NCI-H2196 treated with DMSO at 0.1 percent for 48 hours (cell line): Measurements from ENCODE around the gene PLEKHG5.

ENCODE experiments used
- DNase-seq: peaks from one replicate; lab custom pipeline; 2025; ENCODE audit not compliant: unreplicated experiment; lab: John Stamatoyannopoulos, UW

The PLEKHG5 gene

DNA sequence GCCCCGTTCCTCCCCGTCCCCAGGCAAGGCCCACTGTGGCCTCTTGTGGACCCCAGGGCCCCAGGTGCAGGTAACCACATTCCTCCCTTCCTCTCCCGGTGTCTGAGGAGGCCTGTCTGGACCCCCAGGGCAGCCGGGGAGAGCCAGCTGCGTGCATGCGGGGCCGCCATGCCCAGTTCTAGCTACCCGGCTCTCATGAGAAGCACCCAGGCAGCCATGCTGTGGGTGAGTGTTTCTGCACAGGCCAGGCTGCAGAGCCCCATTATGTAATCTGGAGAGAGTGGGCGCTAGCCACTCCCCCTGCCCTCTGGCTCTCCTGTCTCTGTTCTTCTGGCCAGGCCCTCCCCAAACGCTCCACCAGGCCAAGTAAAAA, 18.4 kb upstream of the PLEKHG5 start:
- DNase-seq, result no peak

DNA sequence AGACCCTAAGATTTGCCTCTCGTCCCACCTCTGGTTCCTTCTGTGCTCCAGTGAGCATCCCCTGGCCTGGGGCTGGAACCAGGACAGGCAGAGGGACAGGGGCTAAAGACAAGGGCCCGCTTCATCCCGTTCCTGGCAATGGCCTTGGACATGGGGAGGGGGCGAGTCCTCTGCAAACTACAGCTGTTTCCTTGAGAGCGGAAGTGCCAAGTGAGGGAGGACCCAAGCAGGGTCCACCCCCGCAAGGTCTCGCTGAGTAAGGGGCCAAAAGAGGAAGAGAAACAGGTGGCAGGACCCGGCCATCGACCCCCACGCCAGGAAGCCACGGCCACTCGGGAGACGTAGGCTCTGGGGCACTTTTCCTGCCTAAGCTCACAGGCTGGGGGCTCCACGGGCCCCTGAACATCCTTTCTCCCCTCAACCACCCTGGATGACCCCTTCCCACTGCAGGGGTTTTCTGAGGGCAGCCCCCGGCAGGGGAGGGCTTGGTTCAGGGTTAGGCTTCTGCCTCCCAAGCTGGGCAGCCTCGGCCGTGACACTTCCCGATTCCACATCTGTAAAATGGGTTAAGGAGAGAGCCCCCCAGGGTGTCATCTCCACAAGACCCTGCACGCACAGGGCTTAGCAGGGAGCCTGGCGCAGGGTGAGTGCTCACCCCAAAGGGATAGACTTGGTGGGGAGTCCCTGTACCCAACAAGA, 17.9 kb upstream of the PLEKHG5 start:
- no peak for DNase-seq

DNA sequence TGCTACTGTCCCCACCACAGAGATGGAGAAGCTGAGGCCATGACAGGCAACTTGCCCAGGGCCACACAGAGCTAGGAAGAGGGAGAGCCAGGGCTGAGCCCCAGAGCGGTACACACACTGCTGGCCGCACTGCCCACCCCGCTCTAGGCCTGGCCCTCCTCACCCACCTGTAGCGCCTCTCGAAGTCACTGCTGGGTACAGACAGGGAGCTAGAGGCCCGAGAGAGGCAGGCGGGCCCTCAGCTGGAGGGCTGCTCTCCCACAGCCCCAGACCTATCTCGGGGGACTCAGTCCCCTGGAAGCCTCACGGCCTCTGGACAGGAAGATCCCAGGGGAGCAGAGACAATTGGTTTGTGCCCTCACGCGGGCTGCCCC, 17.3 kb upstream of the PLEKHG5 start:
- DNase-seq, result no peak

DNA sequence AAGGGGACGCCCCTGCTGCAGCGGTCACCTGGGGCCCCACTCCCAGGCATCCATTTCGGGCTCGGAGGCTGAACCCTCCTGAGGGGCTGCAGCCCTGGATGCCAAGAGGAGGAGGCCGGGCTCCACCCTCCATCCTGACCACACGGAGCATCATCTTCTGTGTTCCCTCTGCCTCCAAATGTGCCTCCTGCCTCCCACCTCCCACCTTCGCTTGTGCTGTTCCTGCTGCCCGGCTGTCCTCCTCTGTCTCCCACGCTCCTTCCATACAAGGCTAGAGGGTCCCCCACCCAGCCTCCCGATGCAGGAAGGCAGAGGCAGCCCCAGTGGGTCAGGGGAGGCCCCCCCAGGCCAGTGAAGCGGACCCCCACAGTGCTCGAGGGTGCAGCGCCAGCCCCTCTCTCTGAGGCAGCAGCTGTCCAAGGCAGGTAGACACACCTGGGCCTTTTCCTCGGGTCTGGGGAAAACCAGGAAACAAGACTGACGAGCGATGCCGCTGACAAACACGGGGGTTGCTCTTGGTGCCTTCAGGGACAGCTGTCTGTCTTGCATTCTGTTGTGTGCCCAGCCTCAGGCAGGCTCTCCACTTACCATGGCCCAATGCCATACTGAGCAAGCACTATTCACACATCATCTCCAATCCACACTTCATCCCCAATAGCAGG, 16.8 kb upstream of the PLEKHG5 start:
- no peak for DNase-seq

DNA sequence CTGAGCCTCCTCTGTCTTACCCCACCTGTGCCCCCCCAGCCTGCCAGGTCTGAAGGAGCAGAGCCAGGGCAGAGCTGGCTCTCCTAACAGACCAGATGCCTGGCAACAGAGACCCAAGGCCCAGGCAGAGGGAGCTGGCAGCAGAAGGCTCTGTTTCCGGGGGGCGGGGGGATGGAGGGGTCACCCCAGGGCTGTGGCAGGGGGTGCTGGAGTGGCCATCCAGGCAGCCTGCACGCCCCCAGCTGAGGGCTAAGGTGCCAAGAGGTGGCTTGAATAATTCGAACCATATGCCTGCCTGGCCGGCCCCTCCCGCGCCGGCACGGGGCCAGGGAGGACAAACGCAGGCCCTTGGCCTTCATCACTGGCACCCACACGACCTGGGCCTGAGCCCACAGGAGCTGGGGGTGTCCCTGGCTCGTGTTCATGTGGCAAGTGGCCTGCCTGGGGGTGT, 16.0 kb upstream of the PLEKHG5 start:
- no peak for DNase-seq

DNA sequence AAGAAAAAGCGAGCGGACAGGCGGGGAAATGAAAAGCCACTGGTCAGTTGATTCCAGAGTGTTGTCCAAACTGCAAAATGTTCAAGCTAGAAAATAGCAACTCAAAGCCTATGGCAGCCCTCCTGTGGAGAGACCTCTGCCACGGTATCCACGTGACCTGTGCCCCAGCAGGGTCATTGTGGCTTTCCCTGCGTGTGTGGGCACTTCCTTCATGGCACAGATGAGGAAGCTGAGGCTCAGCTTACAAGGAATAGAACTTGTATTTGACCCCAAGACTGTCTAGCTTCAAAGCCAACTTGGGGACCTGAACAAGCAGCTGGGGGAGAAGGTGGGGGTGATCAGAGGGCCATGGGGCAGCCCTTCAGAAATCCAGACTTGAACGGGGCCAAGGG, 15.6 kb upstream of the PLEKHG5 start:
- DNase-seq, result no peak

DNA sequence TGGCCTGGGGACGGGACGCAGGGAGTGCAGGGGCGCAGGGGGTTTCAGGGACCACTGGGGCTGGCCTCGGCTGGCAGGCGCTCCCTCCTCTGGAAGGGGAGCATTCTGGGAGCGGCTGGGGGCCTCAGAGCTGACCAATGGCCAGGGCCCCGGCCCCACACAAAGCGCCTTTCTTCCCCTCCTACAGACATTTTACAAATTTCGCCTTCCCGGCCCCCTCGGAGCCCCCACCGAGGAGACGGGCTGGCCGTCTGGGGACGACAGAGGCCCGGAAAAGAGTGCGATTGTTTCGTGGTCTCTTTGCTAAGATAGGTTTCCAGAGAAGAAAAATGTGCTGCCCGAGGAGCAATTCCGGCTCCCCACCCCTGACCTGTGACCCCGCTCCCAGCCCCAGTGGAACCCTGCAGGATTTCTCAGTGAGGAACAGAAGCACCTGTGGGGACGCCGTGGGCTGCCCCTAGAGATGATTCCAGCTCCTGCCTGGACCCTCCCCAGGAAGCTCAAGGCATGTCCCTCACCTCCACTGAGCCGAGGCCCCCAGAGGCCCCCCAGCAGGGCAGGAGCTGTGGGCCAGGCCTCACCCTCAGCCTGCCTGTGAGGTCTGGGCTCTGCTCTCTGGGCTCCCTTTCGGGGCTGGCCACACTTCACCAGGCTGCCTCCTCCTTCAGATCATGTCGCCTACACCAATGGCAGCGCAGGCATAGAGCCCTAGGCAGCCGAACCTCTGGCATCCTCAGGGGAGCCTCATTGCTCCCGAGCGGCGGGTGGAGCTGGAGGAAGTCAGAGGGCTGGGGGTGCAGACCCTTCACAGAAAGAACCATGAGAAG, 15.0 kb upstream of the PLEKHG5 start:
- DNase-seq, result no peak

DNA sequence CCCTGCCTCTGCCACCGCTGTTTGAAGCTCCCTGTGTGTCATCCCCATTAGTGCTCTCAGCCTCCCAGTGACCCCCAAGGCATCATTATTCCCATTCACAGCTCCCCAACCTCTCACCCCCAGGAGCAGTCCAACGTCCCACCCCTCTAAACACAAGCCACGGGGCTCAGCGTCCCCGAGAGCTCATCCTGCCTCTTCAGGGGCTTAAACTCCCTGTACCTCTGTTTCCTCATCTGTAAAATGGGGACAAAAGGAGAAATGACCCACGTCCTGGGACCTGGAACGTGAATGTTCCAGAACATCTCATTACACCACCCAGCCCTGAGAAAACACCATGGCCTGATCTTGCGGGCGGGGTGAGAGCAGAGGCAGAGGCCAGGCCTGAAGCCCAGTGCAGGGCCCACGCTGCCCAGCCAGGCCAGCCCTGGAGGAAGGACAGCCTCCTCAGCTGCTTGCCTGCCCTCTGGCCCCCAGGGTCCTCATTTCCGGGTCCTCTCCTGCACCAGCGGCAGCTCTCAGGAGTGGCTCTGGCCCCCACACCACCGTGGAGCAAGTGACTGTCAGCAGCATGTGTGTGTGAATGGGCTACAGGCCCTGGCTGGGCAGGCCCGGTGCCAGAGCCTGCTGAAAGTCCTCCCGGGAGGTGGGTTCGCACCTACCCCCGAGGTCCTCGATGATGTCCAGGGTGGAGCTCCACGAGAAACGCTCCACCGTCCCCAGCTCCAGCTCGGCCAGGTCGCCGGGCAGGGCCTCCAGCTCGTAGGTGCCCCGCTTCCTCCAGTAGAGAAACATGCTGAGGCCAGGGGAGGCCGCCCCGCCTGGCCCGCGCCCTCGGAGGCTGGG, 14.1 kb upstream of the PLEKHG5 start:
- DNase-seq, result no peak

DNA sequence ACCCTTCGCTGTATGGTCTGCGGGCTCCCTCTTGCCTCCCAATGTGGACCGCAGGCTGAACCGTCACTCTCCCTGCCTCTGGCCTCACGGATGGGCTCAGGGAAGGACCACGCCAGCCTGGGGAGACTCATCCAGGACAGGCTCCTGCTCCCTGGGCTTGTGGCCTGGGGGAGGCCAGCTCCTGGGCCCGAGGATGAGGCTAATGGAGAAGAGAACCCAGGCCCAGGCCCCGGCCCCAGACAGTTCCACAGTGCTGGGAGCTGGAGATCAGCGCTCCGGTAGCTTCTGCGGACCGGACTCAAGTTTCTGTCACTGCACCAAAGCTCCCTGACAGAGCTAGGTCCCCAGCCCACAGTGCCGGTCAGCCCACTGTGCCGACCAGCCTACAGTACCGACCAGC, 13.4 kb upstream of the PLEKHG5 start:
- no peak for DNase-seq

DNA sequence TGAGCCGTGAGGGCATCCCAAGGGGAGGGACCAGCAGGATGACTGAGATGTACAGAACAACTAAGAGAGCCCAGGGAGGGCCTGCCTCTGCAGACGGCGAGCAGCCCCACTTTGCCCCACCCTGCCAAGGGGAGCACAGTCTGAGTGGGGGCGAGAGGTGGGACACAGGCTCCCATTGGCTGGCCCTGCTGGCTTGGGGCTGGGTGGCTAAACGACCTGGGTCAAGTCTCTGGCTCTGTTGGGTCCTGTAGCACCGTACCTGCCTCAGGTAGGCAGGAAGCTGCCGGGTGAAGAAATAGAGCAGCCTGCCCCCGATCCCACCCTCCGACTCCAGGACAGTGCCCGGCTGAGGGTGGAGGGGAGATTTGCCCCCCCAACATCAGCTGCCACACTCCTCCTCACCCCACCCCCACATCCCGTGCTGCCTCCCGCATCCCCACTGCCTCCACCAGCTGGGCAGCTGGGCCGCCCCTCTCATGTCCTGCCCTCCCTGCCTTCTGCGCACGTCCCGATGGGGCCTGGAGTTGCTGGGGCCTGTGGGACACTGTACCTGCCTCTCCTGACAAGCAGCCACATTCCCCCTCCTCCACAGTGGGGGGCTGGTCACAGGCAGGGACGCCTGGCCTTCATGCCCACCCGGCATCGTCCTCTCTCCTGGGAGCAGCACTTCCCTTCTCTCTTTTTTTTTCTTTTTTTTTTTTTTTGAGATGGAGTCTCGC, 12.6 kb upstream of the PLEKHG5 start:
- no peak for DNase-seq

DNA sequence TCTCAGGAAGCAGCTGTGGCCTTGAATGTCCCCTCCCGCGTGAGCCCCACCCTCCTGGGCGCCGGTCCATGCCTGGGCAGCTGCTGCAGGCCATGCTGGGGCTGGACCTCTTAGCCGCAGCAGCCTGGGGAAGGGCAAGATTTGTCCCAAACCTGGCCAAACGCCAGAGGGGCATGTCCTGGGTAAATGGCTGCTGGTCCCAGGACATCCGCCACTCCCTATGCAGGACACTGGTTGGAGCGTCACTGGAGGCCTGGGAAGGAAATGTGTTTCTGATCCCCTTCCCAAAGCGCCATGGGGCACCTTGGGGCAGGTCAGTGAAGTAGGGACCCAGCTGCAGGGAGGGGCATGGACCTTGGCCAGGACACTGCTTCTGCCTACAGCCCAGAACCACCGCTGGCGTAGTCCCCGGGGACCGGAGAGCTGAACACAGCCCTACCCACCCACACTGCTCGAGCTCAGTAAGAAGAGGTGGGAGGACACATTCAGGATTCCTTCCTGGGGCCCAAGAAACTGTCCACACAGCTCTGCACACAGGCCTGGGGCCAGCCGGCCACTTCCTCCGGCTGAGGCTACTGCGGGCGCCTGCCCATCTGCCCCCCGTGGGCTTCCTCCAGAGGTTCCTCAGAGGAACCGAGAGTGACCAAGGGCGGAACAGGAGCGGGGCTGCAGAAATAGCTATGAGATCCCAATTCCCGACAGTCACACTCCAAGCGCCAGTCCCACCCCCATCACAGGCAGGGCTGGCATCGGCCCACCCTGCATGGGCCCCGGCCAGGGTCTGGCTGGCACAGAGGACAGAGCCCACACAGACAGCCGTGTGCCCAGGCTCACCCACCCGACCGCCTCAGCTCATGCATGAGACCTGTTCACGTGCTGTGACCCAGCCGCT, 10.8 kb upstream of the PLEKHG5 start:
- no peak for DNase-seq

DNA sequence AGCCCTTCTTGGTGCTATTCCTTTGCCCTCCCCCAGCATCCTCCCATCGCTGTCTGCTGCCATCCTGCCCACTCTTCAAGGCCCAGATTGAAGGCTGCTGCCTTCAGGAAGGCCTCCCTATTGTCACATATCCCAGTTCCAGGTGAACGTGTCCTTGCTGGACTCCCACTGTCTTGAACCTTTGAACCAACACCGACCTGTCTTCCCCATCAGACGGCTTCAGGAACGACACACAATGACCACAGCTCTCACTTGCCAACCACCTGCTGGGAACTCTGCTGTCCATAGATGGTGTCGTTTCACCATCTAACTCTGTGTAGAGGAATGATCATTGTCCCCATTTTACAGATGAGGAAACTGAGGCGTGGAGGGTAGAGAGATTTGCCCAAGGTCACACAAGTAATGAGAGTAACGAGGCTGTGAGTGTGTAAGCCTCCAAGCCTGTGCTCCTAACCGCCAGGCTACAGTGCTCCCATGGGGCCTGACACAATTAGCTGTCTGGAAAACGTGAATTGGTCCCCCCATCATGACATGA, 9.9 kb upstream of the PLEKHG5 start:
- no peak for DNase-seq

DNA sequence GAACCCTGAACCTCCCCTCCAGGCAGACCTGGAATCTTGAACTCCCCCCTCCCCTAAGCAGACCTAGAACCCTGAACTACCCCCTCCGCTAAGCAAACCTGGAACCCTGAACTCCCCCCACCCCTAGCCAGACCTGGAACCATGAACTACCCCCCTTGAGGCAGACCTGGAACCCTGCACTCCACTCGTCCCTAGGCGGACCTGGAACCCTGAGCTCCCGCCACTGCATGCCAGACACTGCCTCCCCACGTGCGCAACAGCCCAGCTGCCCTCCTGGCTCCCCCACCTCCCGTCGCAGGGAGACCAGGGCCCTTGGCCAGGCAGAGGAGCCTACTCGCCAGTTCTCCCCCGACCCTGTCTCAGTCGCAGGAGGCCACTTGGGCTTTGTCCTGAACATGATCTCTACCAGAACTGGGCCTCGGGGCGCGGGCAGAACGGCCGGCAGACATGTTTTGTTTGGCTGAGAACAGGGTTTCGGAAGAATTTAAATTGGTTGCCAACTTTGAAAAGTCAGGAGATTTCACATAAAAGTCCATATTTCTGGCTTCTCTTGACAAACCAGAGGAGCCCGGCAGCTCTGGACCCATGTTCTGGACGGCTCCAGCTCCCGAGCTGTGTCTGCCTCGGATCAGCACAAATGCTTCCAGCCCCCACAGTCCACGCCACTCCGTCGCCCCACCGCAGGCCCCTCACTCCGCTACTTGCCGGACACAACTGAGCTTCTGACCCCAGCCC, 9.2 kb upstream of the PLEKHG5 start:
- DNase-seq, result no peak

DNA sequence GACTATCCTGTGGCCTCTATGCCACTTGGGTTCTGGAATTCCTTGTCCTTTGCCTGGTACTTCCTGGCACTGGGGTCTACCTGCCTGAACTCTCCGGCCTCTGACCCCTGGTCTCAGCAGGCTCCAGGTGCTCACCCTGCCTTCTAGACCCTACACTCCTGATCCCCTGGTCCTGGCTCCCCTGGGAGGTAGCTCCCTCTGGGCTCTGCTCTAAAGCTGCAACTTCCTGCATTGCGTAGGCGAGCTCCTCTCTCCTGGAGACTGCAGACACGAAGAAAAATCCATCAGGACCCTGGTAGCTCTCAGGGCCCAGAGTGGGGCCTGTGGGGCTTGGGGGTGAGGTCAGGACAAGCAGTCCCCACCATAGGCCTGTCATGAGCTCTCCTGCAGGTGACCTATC, 7.8 kb upstream of the PLEKHG5 start:
- no peak for DNase-seq

DNA sequence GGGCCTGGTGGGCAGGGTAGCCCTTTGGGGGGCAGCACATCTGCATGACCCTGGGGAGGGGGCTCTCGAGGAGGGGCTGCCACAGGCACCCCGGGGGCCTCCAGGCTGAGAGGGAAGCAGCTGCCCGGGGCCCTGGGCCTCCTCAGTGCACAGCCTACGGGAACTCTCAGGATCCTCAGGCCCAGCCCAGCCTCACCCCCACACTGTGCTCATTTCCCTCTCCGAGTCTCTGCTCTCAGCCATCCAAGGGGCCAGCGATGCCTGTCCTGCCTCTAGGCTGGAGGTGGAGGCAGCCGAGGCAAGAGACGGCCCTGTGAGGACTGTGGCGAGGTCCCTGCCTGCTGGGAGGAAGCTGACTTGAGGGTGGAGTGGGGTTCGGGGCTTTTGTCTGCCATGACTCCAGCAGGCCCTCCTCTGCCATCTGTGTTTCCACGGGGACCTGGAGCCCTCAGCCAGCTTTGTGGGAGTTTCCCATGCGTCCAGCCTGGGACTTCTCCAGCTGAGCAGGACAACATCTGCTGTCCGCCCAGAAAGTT, 7.2 kb upstream of the PLEKHG5 start:
- DNase-seq, result no peak

DNA sequence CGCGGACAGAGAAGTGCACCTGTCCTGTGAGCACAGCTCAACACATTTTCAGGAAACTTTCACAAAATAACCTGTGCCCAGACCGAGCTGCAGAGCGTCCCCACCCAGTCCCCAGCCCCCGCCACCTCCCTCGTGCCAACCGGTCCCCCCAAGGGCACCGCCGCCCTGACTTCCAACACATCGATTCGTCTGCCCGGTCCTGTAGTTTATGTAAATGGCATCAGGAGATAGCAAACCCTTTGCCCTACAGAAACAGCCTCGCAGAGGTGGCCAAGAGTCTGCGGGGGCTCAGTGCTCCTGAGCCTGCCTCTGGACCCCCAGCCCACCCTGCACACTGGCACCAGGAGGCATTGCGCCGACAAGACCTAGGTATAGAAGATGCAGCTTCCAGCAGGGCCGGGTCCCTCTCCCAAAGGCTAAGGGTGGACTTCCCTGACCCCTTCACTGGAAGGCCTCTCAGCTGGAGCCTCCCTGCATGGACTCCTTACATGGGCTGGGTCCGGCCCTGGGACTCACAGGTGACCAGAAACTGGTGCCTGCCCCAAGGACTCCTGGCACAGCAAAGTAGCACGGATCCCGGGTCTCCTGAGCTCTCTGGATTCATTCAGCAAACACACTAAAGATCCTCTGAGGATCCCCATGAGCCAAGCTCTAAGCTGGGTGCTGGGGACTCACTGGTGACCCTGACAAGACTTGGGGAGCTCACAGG, 6.6 kb upstream of the PLEKHG5 start:
- no peak for DNase-seq

DNA sequence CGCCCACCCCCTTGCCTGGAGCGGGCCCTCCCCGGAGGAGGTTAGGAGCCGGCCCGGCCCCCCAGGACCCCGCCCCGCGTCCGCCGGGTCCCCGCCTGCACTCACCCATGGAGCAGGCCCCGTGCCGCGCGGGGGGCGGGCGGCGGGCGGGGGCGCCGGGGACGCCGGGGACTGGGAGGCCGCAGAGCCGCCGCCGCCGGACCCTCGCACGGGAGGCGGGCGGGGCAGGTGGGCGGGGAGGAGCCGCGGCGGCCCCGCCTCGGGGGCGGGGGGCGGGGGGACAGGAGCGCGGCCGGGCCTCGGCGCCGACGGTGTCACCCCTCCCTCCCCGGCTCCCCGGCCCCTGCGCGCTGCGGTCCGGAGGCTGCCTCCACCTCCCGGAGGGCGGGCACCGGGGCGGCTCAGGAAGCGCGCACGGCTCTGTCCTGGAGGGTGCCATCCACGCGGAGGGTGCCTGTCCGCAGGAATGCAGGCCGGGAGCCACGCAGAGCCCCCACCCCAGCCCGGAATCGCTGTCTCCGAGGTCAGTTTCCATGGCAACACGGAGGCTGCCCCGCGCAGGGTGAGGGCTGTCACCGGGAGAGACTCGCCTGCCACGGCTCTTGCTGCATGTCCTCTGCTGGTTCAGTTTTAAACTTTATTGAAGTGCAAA, 5.9 kb upstream of the PLEKHG5 start:
- no peak for DNase-seq
